Ishikawa (cell line): Measurements from ENCODE around the gene CCDC192.

Source experiments
- CEBPB ChIP-seq: IDR thresholded peaks from 2 replicates; pipeline ENCODE4 v1.6.1; 2012
- CREB1 ChIP-seq: IDR thresholded peaks from 2 replicates; pipeline ENCODE4 v1.6.1; 2012; ENCODE audit warnings: low read depth
- FOXM1 ChIP-seq: IDR thresholded peaks from 2 replicates; pipeline ENCODE4 v1.6.1; 2012; ENCODE audit warnings: low read depth, borderline replicate concordance
- NFIC ChIP-seq: IDR thresholded peaks from 2 replicates; pipeline ENCODE4 v1.6.1; 2012
- RAD21 ChIP-seq: IDR thresholded peaks from 2 replicates; pipeline ENCODE4 v1.6.1; 2012; ENCODE audit warnings: low read depth
- TAF1 ChIP-seq: IDR thresholded peaks from 2 replicates; pipeline ENCODE4 v1.6.1; 2012; ENCODE audit warnings: low read depth, mild to moderate bottlenecking
- YY1 ChIP-seq: IDR thresholded peaks from 2 replicates; pipeline ENCODE4 v1.6.1; 2012; ENCODE audit warnings: low read depth

DNA sequence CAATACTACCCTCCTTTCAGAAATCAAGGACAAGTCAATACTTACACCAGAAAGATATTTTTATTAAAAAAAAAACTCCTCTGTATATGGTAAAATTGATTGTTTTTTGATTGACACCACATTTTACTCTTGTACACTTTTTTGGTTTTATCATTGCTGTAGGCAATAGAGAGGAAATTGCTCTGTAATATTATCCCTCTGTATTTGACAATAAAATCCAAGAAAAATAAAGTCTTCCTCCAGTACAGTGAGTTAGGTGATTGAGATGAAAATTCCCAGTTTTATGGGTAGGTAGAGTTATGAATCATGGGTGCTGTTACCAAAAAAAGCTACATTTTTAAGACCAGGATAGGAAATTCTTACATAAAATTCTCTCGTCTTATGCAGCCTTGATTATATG, 22.6 kb upstream of the CCDC192 start:
- TF ChIP-seq TAF1 (no peak), RAD21 (no peak), CEBPB (no peak), YY1 (no peak), CREB1 (no peak), NFIC (no peak), FOXM1 (no peak)
